Endothelial cell (in vitro differentiated cells): Measurements from ENCODE around the gene DAPP1. TPM values are rescaled to one million over a fixed set of nuclear protein-coding genes. Genes with fewer than 3 reads are reported as not detected.

Source experiments
- DNase-seq: peaks from one replicate; pipeline ENCODE4 v3.0.0; 2021; ENCODE audit warnings: low spot score
- H3K27ac Mint-ChIP-seq: one replicate; pipeline ENCODE4 v1.8.0; 2021; ENCODE audit warnings: mixed read lengths, inconsistent platforms; ENCODE audit not compliant: unreplicated experiment
- H3K27me3 Mint-ChIP-seq: one replicate; pipeline ENCODE4 v1.8.0; 2021; ENCODE audit warnings: mild to moderate bottlenecking, moderate library complexity, mixed read lengths, inconsistent platforms; ENCODE audit not compliant: unreplicated experiment
- H3K36me3 Mint-ChIP-seq: one replicate; pipeline ENCODE4 v1.8.0; 2021; ENCODE audit warnings: mild to moderate bottlenecking, low read depth, mixed read lengths, inconsistent platforms; ENCODE audit not compliant: unreplicated experiment
- H3K4me1 Mint-ChIP-seq: one replicate; pipeline ENCODE4 v1.8.0; 2021; ENCODE audit warnings: mild to moderate bottlenecking, mixed read lengths, inconsistent platforms; ENCODE audit not compliant: unreplicated experiment
- H3K4me3 Mint-ChIP-seq: one replicate; pipeline ENCODE4 v1.8.0; 2021; ENCODE audit warnings: mild to moderate bottlenecking, mixed read lengths, inconsistent platforms; ENCODE audit not compliant: unreplicated experiment
- H3K9me3 Mint-ChIP-seq: one replicate; pipeline ENCODE4 v1.8.0; 2021; ENCODE audit warnings: mixed read lengths, inconsistent platforms; ENCODE audit not compliant: unreplicated experiment
- total RNA-seq: library from RNA; stranded (reverse); fragmentation: NEBNext Ultra II Directional; extraction: Animal tissue kit (Norgen Biotek cat#: 25700); gene quantifications from one replicate; pipeline ENCODE4 v1.2.1, GENCODE V29; 2021; ENCODE audit not compliant: unreplicated experiment
- TF ChIP-seq, protein P1 (sequence below): fragments of 200-600 bp; sonication (generic); IDR thresholded peaks from one replicate; pipeline ENCODE4 v1.5.0; 2021; ENCODE audit warnings: antibody characterized with exemption; ENCODE audit not compliant: unreplicated experiment

Gene DAPP1
- total RNA-seq, 1 donor from 2014 or later = not detected

DNA sequence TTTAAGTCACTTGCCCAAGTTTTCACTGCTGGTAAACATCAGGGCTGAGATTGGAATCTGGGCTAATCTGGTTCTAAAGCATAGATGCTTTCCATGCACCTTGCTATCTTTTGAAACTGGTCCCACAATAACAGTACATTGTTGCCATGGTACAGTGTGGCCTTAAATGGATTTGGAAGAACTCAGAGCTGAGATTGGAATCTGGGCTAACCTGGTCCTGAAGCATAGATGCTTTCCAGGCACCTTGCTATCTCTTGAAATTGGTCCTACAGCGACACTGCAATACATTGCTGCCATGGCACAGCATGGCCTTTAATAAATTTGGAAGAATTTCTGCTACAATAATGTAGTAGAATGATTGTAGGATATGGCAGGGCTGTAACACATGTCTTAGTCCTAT lies 28.6 kb downstream of the DAPP1 start:
- no peak overlapping the region for H3K4me3 Mint-ChIP-seq
- H3K36me3 Mint-ChIP-seq = no peaks in the 10 kb centered on the region
- H3K9me3 Mint-ChIP-seq = no peaks in the 10 kb centered on the region
- no peaks in the 10 kb centered on the region for H3K4me1 Mint-ChIP-seq
- DNase-seq = no peak
- H3K27ac Mint-ChIP-seq = no peak overlapping the region
- H3K27me3 Mint-ChIP-seq = no peaks in the 10 kb centered on the region
- TF ChIP-seq, protein P1, sequence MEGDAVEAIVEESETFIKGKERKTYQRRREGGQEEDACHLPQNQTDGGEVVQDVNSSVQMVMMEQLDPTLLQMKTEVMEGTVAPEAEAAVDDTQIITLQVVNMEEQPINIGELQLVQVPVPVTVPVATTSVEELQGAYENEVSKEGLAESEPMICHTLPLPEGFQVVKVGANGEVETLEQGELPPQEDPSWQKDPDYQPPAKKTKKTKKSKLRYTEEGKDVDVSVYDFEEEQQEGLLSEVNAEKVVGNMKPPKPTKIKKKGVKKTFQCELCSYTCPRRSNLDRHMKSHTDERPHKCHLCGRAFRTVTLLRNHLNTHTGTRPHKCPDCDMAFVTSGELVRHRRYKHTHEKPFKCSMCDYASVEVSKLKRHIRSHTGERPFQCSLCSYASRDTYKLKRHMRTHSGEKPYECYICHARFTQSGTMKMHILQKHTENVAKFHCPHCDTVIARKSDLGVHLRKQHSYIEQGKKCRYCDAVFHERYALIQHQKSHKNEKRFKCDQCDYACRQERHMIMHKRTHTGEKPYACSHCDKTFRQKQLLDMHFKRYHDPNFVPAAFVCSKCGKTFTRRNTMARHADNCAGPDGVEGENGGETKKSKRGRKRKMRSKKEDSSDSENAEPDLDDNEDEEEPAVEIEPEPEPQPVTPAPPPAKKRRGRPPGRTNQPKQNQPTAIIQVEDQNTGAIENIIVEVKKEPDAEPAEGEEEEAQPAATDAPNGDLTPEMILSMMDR = no peak

DNA sequence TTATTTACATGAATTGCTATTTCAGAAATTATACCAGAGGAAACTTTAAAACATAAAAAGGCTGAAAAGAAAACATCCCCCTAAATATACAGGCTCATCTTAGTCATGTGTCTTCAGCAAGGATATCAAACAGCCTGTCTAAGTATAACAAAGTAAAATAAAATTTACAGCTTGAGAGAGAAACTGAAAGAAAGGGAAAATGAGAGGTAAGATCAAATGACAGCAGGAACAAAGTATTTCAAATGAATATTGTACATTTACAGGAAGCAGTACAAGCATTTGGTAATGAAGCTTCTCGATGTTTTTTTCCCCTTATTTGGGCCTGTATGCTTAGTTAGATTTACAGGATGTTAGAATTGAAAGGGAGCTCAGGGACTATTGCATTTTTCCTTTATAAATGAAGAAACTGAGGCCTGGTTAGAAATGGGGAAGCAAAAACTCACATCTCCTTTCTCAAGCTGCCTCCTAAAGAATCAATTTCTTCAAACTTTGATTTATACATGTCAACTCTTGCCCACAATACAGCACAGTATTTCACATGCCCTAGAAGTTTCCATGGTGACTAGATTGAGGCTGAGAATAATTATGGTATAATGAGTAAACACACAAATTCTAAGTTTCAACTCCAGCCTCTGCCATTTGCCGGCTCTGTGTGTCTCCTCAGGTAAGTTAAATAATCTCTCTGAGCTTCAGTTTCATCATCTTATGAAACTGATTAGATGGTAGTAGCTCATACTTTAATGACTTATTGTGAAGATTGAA lies 29.3 kb downstream of the DAPP1 start:
- Mint-ChIP-seq H3K36me3 (no peaks in the 10 kb centered on the region), H3K27me3 (no peaks in the 10 kb centered on the region), H3K9me3 (no peaks in the 10 kb centered on the region), H3K4me3 (no peak overlapping the region), H3K27ac (no peak overlapping the region), H3K4me1 (no peaks in the 10 kb centered on the region)
- no peak for DNase-seq
- TF ChIP-seq, protein P1 = no peak

DNA sequence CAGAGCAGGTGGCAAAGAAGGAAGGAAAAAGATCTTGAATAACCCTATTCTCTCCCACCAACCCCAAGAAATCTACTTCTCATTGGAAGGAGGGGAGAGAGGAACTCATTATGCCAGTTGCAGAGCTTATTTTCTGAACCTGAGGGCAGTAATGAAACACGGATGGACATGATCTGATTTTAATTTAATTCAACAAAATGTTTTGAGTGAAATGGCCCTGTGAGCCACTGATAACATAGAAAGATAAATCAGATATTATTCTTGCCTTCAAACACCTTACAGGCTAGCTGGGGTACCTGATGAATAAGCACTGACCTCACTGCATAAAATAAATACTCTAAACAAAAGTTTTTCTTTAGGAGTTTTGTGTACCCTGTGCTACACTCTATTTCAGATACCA lies 30.3 kb downstream of the DAPP1 start:
- TF ChIP-seq, protein P1 = no peak

DNA sequence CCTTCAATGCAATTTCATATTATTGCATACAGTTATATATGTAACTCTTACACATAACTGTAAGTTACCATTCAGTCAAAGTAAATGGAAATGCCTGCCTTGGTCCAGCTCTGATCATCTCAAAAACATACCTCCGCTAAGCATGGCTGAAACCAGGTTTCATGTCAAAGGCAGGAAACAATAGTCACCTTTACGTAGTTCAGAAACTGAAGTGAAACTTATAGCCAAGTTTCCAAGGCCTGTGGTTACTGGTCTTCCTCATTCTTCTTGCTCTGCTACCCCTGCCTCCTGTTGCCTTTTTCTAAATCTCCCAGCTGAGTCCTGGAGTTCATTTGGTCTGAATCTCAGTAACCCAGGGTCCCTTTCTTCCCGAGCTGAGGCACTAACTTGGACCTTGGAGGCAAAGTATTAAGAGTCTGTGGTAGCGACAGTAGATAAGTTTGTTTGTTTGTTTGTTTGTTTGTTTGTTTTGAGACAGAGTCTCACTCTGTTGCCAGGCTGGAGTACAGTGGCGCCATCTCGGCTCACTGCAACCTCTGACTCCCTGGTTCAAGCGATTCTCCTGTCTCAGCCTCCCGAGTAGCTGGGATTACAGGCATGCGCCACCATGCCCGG lies 30.8 kb downstream of the DAPP1 start:
- no peaks in the 10 kb centered on the region for H3K9me3 Mint-ChIP-seq
- H3K27ac Mint-ChIP-seq = no peak overlapping the region
- H3K4me1 Mint-ChIP-seq = no peaks in the 10 kb centered on the region
- TF ChIP-seq, protein P1 = no peak
- DNase-seq = no peak
- no peaks in the 10 kb centered on the region for H3K36me3 Mint-ChIP-seq
- H3K4me3 Mint-ChIP-seq = no peak overlapping the region
- H3K27me3 Mint-ChIP-seq = no peaks in the 10 kb centered on the region

More for the DNA sequence above, 30.3 kb downstream of the DAPP1 start:
- no peak for DNase-seq
- Mint-ChIP-seq H3K9me3 (no peaks in the 10 kb centered on the region), H3K27me3 (no peaks in the 10 kb centered on the region), H3K4me3 (no peak overlapping the region), H3K36me3 (no peaks in the 10 kb centered on the region), H3K4me1 (no peaks in the 10 kb centered on the region), H3K27ac (no peak overlapping the region)

DNA sequence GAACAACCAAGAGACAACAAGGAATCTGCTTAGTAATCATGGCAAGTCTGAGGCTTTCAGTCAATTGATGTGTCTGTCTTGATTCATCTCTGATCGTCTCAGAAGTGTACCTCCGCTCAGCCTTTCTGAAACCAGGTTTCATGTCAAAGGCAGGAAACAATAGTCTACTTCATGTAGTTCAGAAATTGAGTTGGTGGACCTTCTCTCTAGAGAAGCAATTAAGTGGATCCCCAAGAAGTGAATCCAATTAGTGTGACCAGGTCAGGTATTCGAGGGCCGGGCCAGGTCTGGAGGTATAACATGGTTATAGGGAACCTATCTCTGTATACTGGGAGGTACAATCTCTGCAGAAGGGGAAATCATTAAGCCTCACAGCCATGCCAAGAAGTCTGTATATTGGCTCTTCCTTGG lies 32.0 kb downstream of the DAPP1 start:
- TF ChIP-seq, protein P1 = no peak
- Mint-ChIP-seq H3K27me3 (no peaks in the 10 kb centered on the region), H3K9me3 (no peaks in the 10 kb centered on the region), H3K4me1 (no peaks in the 10 kb centered on the region), H3K4me3 (no peak overlapping the region), H3K36me3 (no peaks in the 10 kb centered on the region), H3K27ac (no peak overlapping the region)
- DNase-seq = no peak
